HL-60 (cell line): Measurements from ENCODE around the gene GABRR2.
A peak's percentile ranks its signal among the peaks of the same experiment; 100 is the strongest.

ENCODE experiments used
- DNase-seq, 2 experiments: peaks; one replicate each; pipeline ENCODE4 v3.0.0-alpha.2; 2010 to 2020; ENCODE audit warnings: low read depth in 1 of 2, low spot score in 1 of 2
- H3K27ac ChIP-seq: fragments of 250-450 bp; sonication (Bioruptor Pico); replicated peaks from 2 replicates; pipeline ENCODE4 v1.5.1; 2020; ENCODE audit warnings: mild to moderate bottlenecking, moderate library complexity
- H3K27me3 ChIP-seq: fragments of 250-450 bp; sonication (Bioruptor Pico); 2 replicates; pipeline ENCODE4 v1.5.1; 2021; ENCODE audit warnings: mild to moderate bottlenecking, moderate library complexity; ENCODE audit not compliant: insufficient read depth, poor library complexity, severe bottlenecking
- H3K4me3 ChIP-seq: replicated peaks from 2 replicates; pipeline ENCODE4 v1.5.1; 2011; ENCODE audit warnings: mild to moderate bottlenecking, control low read depth, low read length; ENCODE audit not compliant: insufficient read depth
- CTCF ChIP-seq: IDR thresholded peaks from one replicate; pipeline ENCODE4 v1.5.1; 2011; ENCODE audit warnings: low read length, control low read depth, inconsistent platforms; ENCODE audit not compliant: insufficient read depth
- GABPA ChIP-seq: IDR thresholded peaks from 2 replicates; pipeline ENCODE4 v1.6.1; 2012; ENCODE audit warnings: low read depth
- POLR2AphosphoS5 ChIP-seq: IDR thresholded peaks from 2 replicates; pipeline ENCODE4 v1.6.1; 2012; ENCODE audit warnings: low read depth
- REST ChIP-seq: IDR thresholded peaks from 2 replicates; pipeline ENCODE4 v1.6.1; 2012; ENCODE audit warnings: low read depth; ENCODE audit not compliant: insufficient replicate concordance
- SPI1 ChIP-seq: IDR thresholded peaks from 2 replicates; pipeline ENCODE4 v1.6.1; 2012; ENCODE audit warnings: low read depth, mild to moderate bottlenecking, borderline replicate concordance

The GABRR2 gene

GRCh38 chr6:89313006-89313405 lies 2.1 kb downstream of the GABRR2 start:
- Histone ChIP-seq H3K4me3 (no peak overlapping the region), H3K27me3 (no peaks in the 10 kb centered on the region), H3K27ac (no peak overlapping the region)
- no peak for TF ChIP-seq POLR2AphosphoS5
- TF ChIP-seq REST: no peak
- TF ChIP-seq SPI1: no peak
- TF ChIP-seq GABPA: no peak
- no peak for TF ChIP-seq CTCF
- no peak for DNase-seq

DNA sequence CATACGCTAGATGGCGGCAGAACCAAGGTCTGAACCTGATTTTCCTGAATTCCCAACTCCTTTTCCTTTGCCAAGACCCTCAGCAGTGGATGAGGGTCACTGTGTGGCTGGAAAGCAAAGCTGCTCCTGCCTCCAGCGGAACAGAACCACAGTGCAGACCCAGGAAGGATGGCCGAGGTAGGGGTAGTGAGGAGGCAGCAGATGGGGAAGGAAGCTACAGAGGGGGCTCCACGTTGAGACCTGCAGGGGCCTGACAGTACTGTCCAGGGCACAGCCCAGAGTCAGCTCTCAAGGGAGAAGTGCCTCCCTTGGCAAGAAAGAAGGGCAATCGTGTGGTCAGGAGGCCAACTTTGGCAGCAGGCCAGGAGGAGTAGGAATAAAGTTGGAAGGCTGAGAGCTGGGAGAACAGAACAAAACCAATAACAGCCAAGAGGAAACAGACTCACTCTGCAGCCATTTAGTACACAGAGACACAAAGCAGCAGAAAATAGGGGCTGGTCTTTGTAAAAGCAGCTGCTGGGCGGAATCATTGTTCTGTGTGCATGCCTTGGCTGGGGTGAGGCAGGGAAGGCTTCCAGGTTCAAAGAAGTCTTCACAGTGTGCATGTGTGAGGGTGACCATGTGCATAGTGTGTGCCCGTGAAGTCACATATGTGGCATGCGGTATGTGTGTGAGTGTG lies 3.1 kb downstream of the GABRR2 start:
- TF ChIP-seq CTCF (no peak), POLR2AphosphoS5 (peak; percentile 56; the same call in 1 of the 2 replicates)
- no peaks in the 10 kb centered on the region for H3K27me3 ChIP-seq
- H3K4me3 ChIP-seq: no peak overlapping the region
- peak in 1 of 2 experiments; percentile 48 for DNase-seq
- H3K27ac ChIP-seq: no peak overlapping the region; the same call in 1 of the 2 replicates

DNA sequence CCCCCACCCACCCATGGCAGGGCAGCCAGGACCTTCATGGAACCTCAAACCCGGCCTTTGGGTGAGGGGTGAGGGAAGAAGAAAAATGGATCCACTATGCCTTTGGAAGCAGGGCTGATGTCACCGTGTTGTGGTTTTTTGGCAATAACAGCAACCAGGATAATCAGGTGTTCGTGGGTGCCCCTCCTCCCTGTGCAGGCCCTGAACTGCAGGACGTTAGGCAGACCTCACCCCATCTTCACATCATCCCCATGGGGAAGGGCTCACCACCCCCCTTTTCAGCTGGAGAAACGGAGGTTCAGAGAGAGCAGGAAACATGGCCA lies 3.6 kb downstream of the GABRR2 start:
- TF ChIP-seq CTCF (no peak), SPI1 (no peak), GABPA (no peak), REST (no peak), POLR2AphosphoS5 (no peak)
- no peaks in the 10 kb centered on the region for H3K27me3 ChIP-seq
- H3K27ac ChIP-seq: no peak overlapping the region; the same call in 1 of the 2 replicates
- no peak for DNase-seq
- no peak overlapping the region for H3K4me3 ChIP-seq

DNA sequence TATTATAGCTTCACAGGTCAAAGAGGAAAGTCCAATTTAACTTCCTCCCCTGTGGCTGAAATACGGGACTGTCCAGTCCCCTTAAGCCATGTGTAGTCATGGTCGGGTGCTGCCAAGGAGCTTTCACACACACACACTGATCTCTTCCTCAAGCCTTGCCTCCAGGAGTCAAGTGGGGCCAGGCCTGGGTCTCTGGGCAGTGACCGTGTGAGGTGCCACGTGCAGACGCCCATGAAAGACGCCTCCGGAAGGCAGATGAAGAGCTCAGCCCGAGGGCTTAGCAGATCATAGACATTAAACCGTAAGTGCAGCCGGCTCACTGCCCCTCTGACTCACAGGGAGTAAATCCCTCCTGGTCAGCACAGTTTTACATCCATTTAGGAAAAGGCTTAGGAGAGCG lies 4.2 kb downstream of the GABRR2 start:
- no peak for DNase-seq
- TF ChIP-seq CTCF (no peak), REST (no peak), POLR2AphosphoS5 (no peak)
- Histone ChIP-seq H3K27ac (no peak overlapping the region), H3K27me3 (no peaks in the 10 kb centered on the region), H3K4me3 (no peak overlapping the region)
